GM12865 (cell line): Measurements from ENCODE around the gene FCGR1A.
"Not testable (repeated sequence)": the region's sequence is repeated elsewhere in the genome, so short reads cannot be mapped to it uniquely, and the experiment has no call there.

Source experiments
- DNase-seq: peaks from one replicate; pipeline ENCODE4 v3.0.0; 2010; ENCODE audit warnings: low read depth
- H3K4me3 ChIP-seq: 2 replicates; pipeline ENCODE4 v1.5.1; 2011; ENCODE audit warnings: mild to moderate bottlenecking, low read depth, low read length, control low read depth

The FCGR1A gene

GRCh38 chr1:149782600-149782999 lies at the start of gene FCGR1A:
Gene FCGR1A, plus strand, starts transcription at chr1:149782694. Its CDS starts 50 bp downstream, at chr1:149782744.
- H3K4me3 ChIP-seq, DNase-seq: not testable (repeated sequence)

DNA sequence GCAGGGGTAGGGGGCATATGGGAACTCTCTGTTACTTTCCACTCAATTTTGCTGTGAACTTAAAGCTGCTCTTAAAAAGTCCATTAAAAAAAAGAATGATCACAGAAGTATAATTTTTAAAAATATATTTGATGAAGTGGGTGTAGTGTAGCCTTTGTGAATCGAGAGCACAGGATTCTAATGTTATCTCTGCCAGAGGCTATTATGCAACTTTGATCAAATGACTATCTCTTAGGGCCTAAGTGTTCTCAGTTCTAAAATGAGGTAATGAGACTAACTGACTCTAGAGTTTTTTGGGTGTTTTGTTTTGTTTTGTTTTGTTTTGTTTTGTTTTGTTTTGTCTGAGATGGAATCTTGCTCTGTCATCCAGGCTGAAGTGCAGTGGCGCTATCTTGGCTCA lies 49.7 kb upstream of the FCGR1A start:
- DNase-seq, H3K4me3 ChIP-seq: not testable (repeated sequence)

DNA sequence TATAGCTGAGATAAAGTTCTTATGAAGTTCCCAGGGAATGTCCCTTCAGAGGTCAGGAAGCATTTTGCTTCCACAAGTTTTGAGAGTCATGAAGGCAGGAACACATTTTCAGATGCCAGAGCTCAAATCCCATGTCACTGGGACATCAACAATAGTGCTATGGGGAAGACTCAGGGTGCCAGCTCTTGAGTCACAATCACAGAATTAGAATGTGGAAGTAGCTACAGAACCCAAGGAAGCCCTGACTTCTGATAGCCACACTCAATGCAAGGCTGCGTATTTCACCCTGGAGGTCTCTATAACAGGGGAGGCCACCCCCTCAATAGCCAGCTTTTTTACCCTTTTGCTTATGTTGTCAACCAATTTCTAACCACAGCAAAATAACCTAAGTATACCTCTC lies 47.8 kb upstream of the FCGR1A start:
- not testable (repeated sequence) for DNase-seq, H3K4me3 ChIP-seq

DNA sequence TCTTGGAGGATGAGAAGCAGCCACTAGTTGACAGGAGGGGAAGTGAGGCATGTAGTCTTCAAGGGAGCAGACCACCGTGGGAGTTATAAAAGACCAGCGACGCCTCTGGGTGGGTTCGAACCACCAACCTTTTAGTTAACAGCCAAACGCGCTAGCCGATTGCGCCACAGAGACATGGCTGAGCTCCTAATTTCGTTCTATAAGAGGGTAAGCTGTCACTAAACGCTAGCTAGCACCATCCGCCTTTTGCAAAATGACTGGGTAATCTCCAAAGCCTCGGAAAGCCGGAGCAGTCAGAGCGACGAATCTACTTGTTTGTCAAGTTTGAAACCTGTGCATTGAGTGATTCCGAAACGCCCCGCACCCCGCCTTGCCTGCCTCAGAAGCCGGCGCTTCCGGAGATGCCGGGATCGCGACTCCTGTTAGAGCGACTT lies 42.3 kb upstream of the FCGR1A start:
- not testable (repeated sequence) for H3K4me3 ChIP-seq
- DNase-seq = peak; percentile 81

- not testable (repeated sequence) for DNase-seq
Measured at GRCh38 chr1:149740590-149741230, 41.8 kb upstream of the FCGR1A start.

GRCh38 chr1:149741914-149742313 lies 40.6 kb upstream of the FCGR1A start:
- not testable (repeated sequence) for DNase-seq, H3K4me3 ChIP-seq

More at GRCh38 chr1:149740590-149741230, 41.8 kb upstream of the FCGR1A start:
- not testable (repeated sequence) for H3K4me3 ChIP-seq

- not testable (repeated sequence) for DNase-seq, H3K4me3 ChIP-seq
Measured at GRCh38 chr1:149746463-149747356, 35.8 kb upstream of the FCGR1A start.

DNA sequence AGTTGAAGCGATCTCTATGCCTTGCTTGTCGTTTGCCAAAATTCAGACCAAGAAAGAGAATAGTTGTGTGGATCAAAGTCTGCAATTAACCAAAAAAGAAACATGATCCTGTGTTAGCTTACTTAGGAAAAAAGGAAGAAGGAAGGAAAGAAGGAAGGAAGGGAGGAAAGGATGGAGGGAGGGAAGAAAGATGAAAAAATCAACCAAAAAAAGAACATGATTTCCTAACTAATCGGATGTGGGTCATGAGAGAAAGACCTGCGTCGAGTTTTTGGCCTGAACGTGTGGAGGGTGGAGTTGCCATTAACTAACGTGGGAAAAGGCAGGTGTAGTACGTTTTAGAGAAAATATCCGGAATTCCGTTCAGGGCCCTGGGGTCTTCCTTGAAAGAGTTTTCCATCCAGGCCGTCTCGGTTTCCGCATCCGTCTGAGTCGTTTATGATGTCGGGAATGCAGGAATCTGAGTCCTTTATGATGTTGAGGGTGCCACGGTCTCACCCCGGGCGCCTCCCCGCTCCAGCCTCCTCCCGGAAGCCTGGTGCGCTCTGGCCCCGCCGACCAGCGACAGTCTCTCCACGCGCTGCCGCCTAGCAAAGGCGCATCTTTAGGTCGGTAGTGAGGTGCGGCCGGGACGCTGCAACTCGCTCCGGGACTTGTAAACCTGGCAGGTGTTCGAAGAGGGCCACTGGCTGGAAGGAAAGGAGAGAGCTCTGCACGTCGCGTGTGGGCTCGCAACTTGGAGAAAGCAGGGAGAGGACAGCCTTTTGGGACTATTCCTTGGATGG lies 34.9 kb upstream of the FCGR1A start:
- not testable (repeated sequence) for DNase-seq, H3K4me3 ChIP-seq

- not testable (repeated sequence) for DNase-seq, H3K4me3 ChIP-seq
Measured at GRCh38 chr1:149748144-149748500, 34.4 kb upstream of the FCGR1A start.

DNA sequence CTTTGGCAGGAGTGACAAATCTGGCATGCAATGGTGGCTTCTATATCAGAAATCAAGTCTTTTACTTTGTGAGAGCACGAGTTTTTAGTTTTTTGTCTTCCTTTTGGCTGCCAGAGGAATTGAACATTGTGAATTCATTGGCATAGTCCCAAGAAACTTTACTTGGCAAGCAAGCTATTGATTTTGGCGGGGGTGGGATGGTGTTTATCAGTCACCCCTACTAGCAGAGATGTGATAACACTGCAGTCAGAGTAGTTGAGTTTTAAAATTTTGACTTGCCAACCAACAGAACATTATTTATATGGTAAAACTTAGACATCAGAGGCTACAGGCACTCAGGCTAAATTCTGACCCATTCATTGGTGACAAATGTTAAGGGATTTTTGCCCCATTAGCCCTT lies 31.9 kb upstream of the FCGR1A start:
- DNase-seq, H3K4me3 ChIP-seq: not testable (repeated sequence)

- H3K4me3 ChIP-seq, DNase-seq: not testable (repeated sequence)
Measured at GRCh38 chr1:149752186-149752585, 30.3 kb upstream of the FCGR1A start.

DNA sequence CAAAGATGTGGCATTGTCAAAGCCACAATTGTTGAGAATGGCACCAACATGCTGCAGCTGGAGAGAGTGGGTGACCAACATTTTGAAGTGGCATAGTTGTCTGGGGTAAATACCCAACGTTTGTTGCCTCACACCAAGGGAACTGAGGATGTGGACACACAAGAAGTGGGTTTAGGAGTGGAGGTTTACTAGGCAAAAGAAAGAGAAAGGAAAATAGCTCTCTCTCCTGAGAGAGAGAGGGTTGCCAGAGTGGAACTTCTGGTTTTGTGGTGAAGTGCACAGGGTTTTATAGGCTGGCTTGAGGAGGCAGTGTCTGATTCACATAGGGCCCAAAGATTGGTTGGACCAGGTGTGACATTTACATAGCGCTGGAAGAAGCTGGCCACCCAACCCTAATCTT lies 29.0 kb upstream of the FCGR1A start:
- not testable (repeated sequence) for H3K4me3 ChIP-seq, DNase-seq

DNA sequence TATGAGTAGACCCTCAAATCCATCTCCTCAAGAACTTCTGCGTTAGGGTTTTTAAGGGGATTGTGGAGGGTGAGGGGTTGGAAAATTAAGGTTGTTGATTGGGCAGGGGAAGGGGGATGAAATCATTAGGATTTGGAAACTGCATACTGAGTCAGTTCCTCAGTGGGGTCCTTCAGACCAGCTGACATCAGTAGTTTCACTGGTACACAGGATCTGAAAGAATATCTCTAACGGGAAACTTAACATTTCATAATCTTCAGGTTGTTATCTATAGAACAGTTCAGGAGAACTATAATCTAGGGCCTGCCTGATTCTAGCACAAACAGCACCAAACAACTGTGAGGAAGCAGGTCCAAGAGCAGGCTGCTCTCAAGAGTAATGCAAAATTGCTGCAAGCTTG lies 27.2 kb upstream of the FCGR1A start:
- H3K4me3 ChIP-seq, DNase-seq: not testable (repeated sequence)

DNA sequence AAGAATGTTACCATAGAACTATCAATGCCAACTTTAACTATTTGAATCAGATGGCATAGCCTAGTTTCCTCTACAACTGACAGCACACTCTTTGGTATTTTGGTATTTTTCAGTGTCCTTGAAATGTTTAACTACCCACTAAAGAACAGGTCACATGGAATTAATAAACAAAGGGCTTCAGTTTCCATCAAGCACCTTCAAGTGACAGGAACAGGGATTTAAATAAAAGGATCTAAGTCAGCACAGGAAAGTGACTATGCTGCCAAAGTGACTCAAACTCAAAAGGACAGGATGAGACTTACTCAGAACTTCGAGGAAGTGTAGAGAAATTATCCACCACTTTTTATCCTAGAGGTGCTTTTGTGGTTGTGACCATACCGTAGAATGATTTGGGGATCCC lies 20.2 kb upstream of the FCGR1A start:
- H3K4me3 ChIP-seq = not testable (repeated sequence)

GRCh38 chr1:149764087-149764800 lies 18.2 kb upstream of the FCGR1A start:
- not testable (repeated sequence) for H3K4me3 ChIP-seq, DNase-seq

More for the DNA sequence above, 20.2 kb upstream of the FCGR1A start:
- DNase-seq = not testable (repeated sequence)

GRCh38 chr1:149766241-149766640 lies 16.3 kb upstream of the FCGR1A start:
- H3K4me3 ChIP-seq = not testable (repeated sequence)

GRCh38 chr1:149769216-149769615 lies 13.3 kb upstream of the FCGR1A start:
- not testable (repeated sequence) for H3K4me3 ChIP-seq, DNase-seq

More at GRCh38 chr1:149766241-149766640, 16.3 kb upstream of the FCGR1A start:
- not testable (repeated sequence) for DNase-seq

DNA sequence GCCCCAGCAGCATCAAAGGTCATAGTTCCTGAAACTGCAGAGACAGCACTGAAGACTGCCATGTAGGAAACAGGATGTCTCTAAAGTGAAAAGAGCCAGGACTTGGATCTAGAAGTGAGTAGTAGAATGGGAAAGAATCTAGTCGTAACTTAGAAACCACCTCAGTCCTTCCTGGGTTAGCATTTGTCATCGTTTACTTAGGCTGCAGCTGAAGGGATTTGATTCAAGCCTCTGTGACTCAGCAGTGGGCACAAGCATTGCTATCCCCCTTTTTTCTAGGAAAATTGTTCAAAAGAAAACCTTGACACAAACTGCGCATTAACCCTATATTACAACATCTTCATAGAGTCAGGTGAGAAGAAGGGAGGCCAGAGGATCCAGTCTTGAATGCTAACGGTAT lies 11.8 kb upstream of the FCGR1A start:
- not testable (repeated sequence) for DNase-seq, H3K4me3 ChIP-seq
